Vagina (tissue), 2 donors: ENCODE data around the gene C16orf74. TPM values are rescaled to one million over a fixed set of nuclear protein-coding genes. Genes with fewer than 3 reads are reported as not detected.

Experiments
- DNase-seq, 2 donors: peaks; one replicate each; pipeline ENCODE4 v3.0.0-alpha.2; 2017; ENCODE audit errors: extremely low spot score in 2 of 2
- H3K27ac ChIP-seq: fragments of 200-600 bp; sonication (generic); one replicate; pipeline ENCODE4 v1.5.1; 2019
- H3K27me3 ChIP-seq: fragments of 200-600 bp; sonication (generic); one replicate; pipeline ENCODE4 v1.5.1; 2019
- H3K36me3 ChIP-seq, 2 donors: fragments of 200-600 bp; sonication (generic); one replicate each; pipeline ENCODE4 v1.5.1; 2017 to 2019
- H3K4me1 ChIP-seq: fragments of 200-600 bp; sonication (generic); one replicate; pipeline ENCODE4 v1.5.1; 2019
- H3K4me3 ChIP-seq, 2 donors: fragments of 200-600 bp; sonication (generic); 1 replicate in 1 of 2; 2 replicates in 1 of 2; pipeline ENCODE4 v1.5.1; 2016 to 2019
- H3K9me3 ChIP-seq: fragments of 200-600 bp; sonication (generic); one replicate; pipeline ENCODE4 v1.5.1; 2019
- CTCF ChIP-seq, 3 experiments: fragments of 450-650 bp in 2 of 3; fragments of 200-600 bp in 1 of 3; sonication (generic) in 1 of 3; IDR thresholded peaks; one replicate each; pipeline ENCODE4 v1.5.1; 2017 to 2019; ENCODE audit warnings: antibody characterized with exemption in 3 of 3, mild to moderate bottlenecking in 2 of 3, moderate library complexity in 2 of 3
- POLR2A ChIP-seq, 2 donors: fragments of 450-650 bp; IDR thresholded peaks; one replicate each; pipeline ENCODE4 v1.6.1; 2017; ENCODE audit warnings: antibody characterized with exemption in 2 of 2, mild to moderate bottlenecking in 2 of 2, moderate library complexity in 2 of 2
- POLR2AphosphoS5 ChIP-seq, 2 donors: sonication (generic); formaldehyde crosslinking; IDR thresholded peaks; one replicate each; pipeline ENCODE4 v1.9.0; 2017; ENCODE audit warnings: antibody characterized with exemption in 2 of 2, mild to moderate bottlenecking in 2 of 2, low read depth in 1 of 2; ENCODE audit not compliant: insufficient read depth in 1 of 2
- intact Hi-C: fragments of 100-400 bp; cut with DNase I; formaldehyde crosslinking; loops from one replicate; pipeline ENCODE4 v1.15.1; 2023
- total RNA-seq: library from RNA; depleted of rRNA; stranded (reverse); fragments of >200 nt; gene quantifications from one replicate; pipeline ENCODE4 v1.2.3, GENCODE V29; 2016

The C16orf74 gene
- total RNA-seq, 1 donor from 2014 or later = 18.2 TPM

- H3K27me3 ChIP-seq = no peaks in the 10 kb centered on the region
- H3K4me1 ChIP-seq = no peaks in the 10 kb centered on the region
- H3K27ac ChIP-seq = no peak overlapping the region
- H3K9me3 ChIP-seq = no peaks in the 10 kb centered on the region
- H3K36me3 ChIP-seq = no peaks in the 10 kb centered on the region
- H3K4me3 ChIP-seq = no peak overlapping the region
- TF ChIP-seq CTCF (IDR thresholded peaks at IDR 0.05) (no peak), POLR2AphosphoS5 (IDR thresholded peaks at IDR 0.05; ENCODE audit: insufficient read depth in 1 of 2, low read depth in 1 of 2) (no peak), POLR2A (IDR thresholded peaks at IDR 0.05) (no peak)
- DNase-seq = no peak
- intact Hi-C loops = no loop called here
These were observed 21.3 kb downstream of the C16orf74 start for GRCh38 chr16:85729452-85730185.

- intact Hi-C loops = no loop called here
- no peaks in the 10 kb centered on the region for H3K4me1 ChIP-seq
- DNase-seq = no peak
These were observed 22.0 kb downstream of the C16orf74 start for GRCh38 chr16:85728879-85729278.

GRCh38 chr16:85724936-85725335 is 26.0 kb downstream of the C16orf74 start:
- Histone ChIP-seq H3K27me3 (no peaks in the 10 kb centered on the region), H3K4me1 (no peaks in the 10 kb centered on the region), H3K36me3 (no peaks in the 10 kb centered on the region), H3K4me3 (no peak overlapping the region), H3K9me3 (no peaks in the 10 kb centered on the region), H3K27ac (no peak overlapping the region)
- TF ChIP-seq CTCF (IDR thresholded peaks at IDR 0.05) (no peak), POLR2A (IDR thresholded peaks at IDR 0.05) (no peak), POLR2AphosphoS5 (IDR thresholded peaks at IDR 0.05; ENCODE audit: insufficient read depth in 1 of 2, low read depth in 1 of 2) (no peak)
- intact Hi-C loops = no loop called here
- no peak for DNase-seq

More at GRCh38 chr16:85728879-85729278, 22.0 kb downstream of the C16orf74 start:
- Histone ChIP-seq H3K27me3 (no peaks in the 10 kb centered on the region), H3K4me3 (no peak overlapping the region), H3K36me3 (no peaks in the 10 kb centered on the region), H3K9me3 (no peaks in the 10 kb centered on the region), H3K27ac (no peak overlapping the region)
- no peak for TF ChIP-seq POLR2A (IDR thresholded peaks at IDR 0.05)
- TF ChIP-seq POLR2AphosphoS5 (IDR thresholded peaks at IDR 0.05; ENCODE audit: insufficient read depth in 1 of 2, low read depth in 1 of 2) = no peak
- TF ChIP-seq CTCF (IDR thresholded peaks at IDR 0.05) = no peak

GRCh38 chr16:85724126-85724879 is 26.6 kb downstream of the C16orf74 start:
- no peaks in the 10 kb centered on the region for H3K36me3 ChIP-seq
- DNase-seq = no peak

More at GRCh38 chr16:85724126-85724879, 26.6 kb downstream of the C16orf74 start:
- H3K9me3 ChIP-seq = no peaks in the 10 kb centered on the region
- no peak overlapping the region for H3K27ac ChIP-seq
- TF ChIP-seq POLR2A (IDR thresholded peaks at IDR 0.05) = no peak
- no peak for TF ChIP-seq POLR2AphosphoS5 (IDR thresholded peaks at IDR 0.05; ENCODE audit: insufficient read depth in 1 of 2, low read depth in 1 of 2)
- TF ChIP-seq CTCF (IDR thresholded peaks at IDR 0.05) = no peak
- H3K4me1 ChIP-seq = no peaks in the 10 kb centered on the region
- H3K4me3 ChIP-seq = no peak overlapping the region
- intact Hi-C loops = no loop called here
- no peaks in the 10 kb centered on the region for H3K27me3 ChIP-seq
